Fibroblast of lung (primary cell): Measurements from ENCODE around the gene PSG4. TPM values are rescaled to one million over a fixed set of nuclear protein-coding genes. Genes with fewer than 3 reads are reported as not detected.
A peak's percentile ranks its signal among the peaks of the same experiment; 100 is the strongest.
"Not testable (repeated sequence)": the region's sequence is repeated elsewhere in the genome, so short reads cannot be mapped to it uniquely, and the experiment has no call there.

Source experiments
- DNase-seq, 2 donors: peaks; one replicate each; pipeline versions ENCODE4 v3.0.0 to v3.0.0-alpha.2; 2010; ENCODE audit warnings: low read depth in 2 of 2
- H2AFZ ChIP-seq: 2 replicates; pipeline ENCODE4 v1.5.1; 2012; ENCODE audit warnings: low read length, control low read depth, inconsistent platforms
- H3K27ac ChIP-seq: 2 replicates; pipeline ENCODE4 v1.5.1; 2011; ENCODE audit warnings: low read length, control low read depth; ENCODE audit not compliant: insufficient read depth
- H3K27me3 ChIP-seq: 2 replicates; pipeline ENCODE4 v1.5.1; 2011; ENCODE audit warnings: mild to moderate bottlenecking, low read length; ENCODE audit not compliant: control insufficient read depth, insufficient read depth
- H3K36me3 ChIP-seq: 2 replicates; pipeline ENCODE4 v1.5.1; 2011; ENCODE audit warnings: low read length; ENCODE audit not compliant: control insufficient read depth, insufficient read depth
- H3K4me1 ChIP-seq: 2 replicates; pipeline ENCODE4 v1.5.1; 2011; ENCODE audit warnings: low read length; ENCODE audit not compliant: control insufficient read depth, insufficient read depth; ENCODE audit errors: extremely low read depth
- H3K4me2 ChIP-seq: 2 replicates; pipeline ENCODE4 v1.5.1; 2011; ENCODE audit warnings: low read length, control low read depth; ENCODE audit not compliant: insufficient read depth; ENCODE audit errors: extremely low read depth
- H3K4me3 ChIP-seq, 4 experiments: fragments of 200-600 bp in 1 of 4; sonication (generic) in 1 of 4; replicated peaks in 1 of 4; 2 replicates each; pipeline ENCODE4 v1.5.1; 2011 to 2016; ENCODE audit warnings: low read length in 4 of 4, low read depth in 3 of 4, mild to moderate bottlenecking in 3 of 4, control low read depth in 2 of 4, inconsistent platforms in 1 of 4, mixed read lengths in 1 of 4; ENCODE audit not compliant: insufficient read depth in 1 of 4; ENCODE audit errors: control extremely low read depth in 1 of 4
- H3K79me2 ChIP-seq: 2 replicates; pipeline ENCODE4 v1.5.1; 2012; ENCODE audit warnings: mild to moderate bottlenecking, low read length, inconsistent platforms; ENCODE audit not compliant: control insufficient read depth, insufficient read depth
- H3K9ac ChIP-seq: 2 replicates; pipeline ENCODE4 v1.5.1; 2011; ENCODE audit warnings: mild to moderate bottlenecking, low read length, control low read depth; ENCODE audit not compliant: insufficient read depth
- H3K9me3 ChIP-seq: 2 replicates; pipeline ENCODE4 v1.5.1; 2012; ENCODE audit warnings: low read depth, low read length; ENCODE audit not compliant: control insufficient read depth, insufficient read depth
- H4K20me1 ChIP-seq: 2 replicates; pipeline ENCODE4 v1.5.1; 2011; ENCODE audit warnings: low read length; ENCODE audit not compliant: control insufficient read depth, insufficient read depth; ENCODE audit errors: extremely low read depth
- CTCF ChIP-seq, 2 donors: IDR thresholded peaks in 1 of 2; conservative IDR thresholded peaks in 1 of 2; 1 replicate in 1 of 2; 2 replicates in 1 of 2; pipeline ENCODE4 v1.5.1; 2011 to 2012; ENCODE audit warnings: low read length in 2 of 2, control low read depth in 1 of 2, inconsistent platforms in 1 of 2, low read depth in 1 of 2, mild to moderate bottlenecking in 1 of 2
- EZH2 ChIP-seq: IDR thresholded peaks from 2 replicates; pipeline ENCODE4 v1.5.1; 2012; ENCODE audit warnings: low read length, control low read depth, mild to moderate bottlenecking; ENCODE audit errors: missing control alignments
- polyA plus RNA-seq, 2 donors: library from polyadenylated mRNA; depleted of rRNA in 1 of 2; stranded (reverse) in 1 of 2; unstranded in 1 of 2; fragments of >200 nt; gene quantifications; 2 replicates each; pipeline ENCODE4 v1.2.1, GENCODE V29; 2011 to 2012; ENCODE audit warnings: missing spikeins in 1 of 2
- total RNA-seq: library from RNA; depleted of rRNA; stranded (reverse); fragments of >200 nt; gene quantifications from 2 replicates; pipeline ENCODE4 v1.2.1, GENCODE V29; 2014

PSG4 gene
- total and polyA plus RNA-seq, 2 donors (not counting 1 experiment from before 2014, with no cell fraction given): 0.17 to 387 TPM

- H4K20me1 ChIP-seq, H3K27ac ChIP-seq, H3K4me1 ChIP-seq, H2AFZ ChIP-seq, H3K36me3 ChIP-seq, DNase-seq, H3K4me2 ChIP-seq, H3K79me2 ChIP-seq, H3K4me3 ChIP-seq, H3K9me3 ChIP-seq, H3K9ac ChIP-seq, H3K27me3 ChIP-seq: not testable (repeated sequence)
These were observed 39.5 kb downstream of the PSG4 start for GRCh38 chr19:43165906-43166305.

GRCh38 chr19:43163135-43163534 lies 42.3 kb downstream of the PSG4 start:
- H4K20me1 ChIP-seq, H3K27ac ChIP-seq, DNase-seq, H3K4me2 ChIP-seq, H3K9ac ChIP-seq, H3K79me2 ChIP-seq, H2AFZ ChIP-seq, H3K27me3 ChIP-seq, H3K4me1 ChIP-seq, H3K9me3 ChIP-seq, H3K36me3 ChIP-seq, H3K4me3 ChIP-seq: not testable (repeated sequence)

GRCh38 chr19:43162261-43162660 lies 43.2 kb downstream of the PSG4 start:
- H3K79me2 ChIP-seq, H3K27ac ChIP-seq, H3K9ac ChIP-seq, H2AFZ ChIP-seq, H4K20me1 ChIP-seq, H3K4me2 ChIP-seq, H3K36me3 ChIP-seq, H3K27me3 ChIP-seq, DNase-seq, H3K4me1 ChIP-seq, H3K9me3 ChIP-seq, H3K4me3 ChIP-seq: not testable (repeated sequence)

- H3K27ac ChIP-seq: no peak overlapping the region
- peak in 1 of 2 donors; percentile 19 for DNase-seq
- TF ChIP-seq CTCF (conservative IDR thresholded peaks at IDR 0.05 in 1 of 2, IDR thresholded peaks at IDR 0.05 in 1 of 2; ENCODE audit: low read depth in 1 of 2, low read length in 2 of 2) (no peak), EZH2 (no peak)
- H3K27me3 ChIP-seq: no peaks in the 10 kb centered on the region
- H3K36me3 ChIP-seq: no peaks in the 10 kb centered on the region
- no peaks in the 10 kb centered on the region for H3K9me3 ChIP-seq
- H3K4me2 ChIP-seq: no peak overlapping the region
- no peaks in the 10 kb centered on the region for H3K4me1 ChIP-seq
- H4K20me1 ChIP-seq: no peaks in the 10 kb centered on the region
- no peaks in the 10 kb centered on the region for H3K79me2 ChIP-seq
- no peak overlapping the region for H3K4me3 ChIP-seq
- H3K9ac ChIP-seq: no peak overlapping the region
- no peak overlapping the region for H2AFZ ChIP-seq
These were observed 53.2 kb downstream of the PSG4 start for GRCh38 chr19:43152214-43152613.

GRCh38 chr19:43149788-43150187 lies 55.6 kb downstream of the PSG4 start:
- peak; percentile 67 to 68 for DNase-seq

More at GRCh38 chr19:43149788-43150187, 55.6 kb downstream of the PSG4 start:
- not testable (repeated sequence) for H4K20me1 ChIP-seq, H3K4me3 ChIP-seq, H3K4me1 ChIP-seq, H3K27ac ChIP-seq, H2AFZ ChIP-seq, H3K9ac ChIP-seq, H3K36me3 ChIP-seq, H3K27me3 ChIP-seq, H3K9me3 ChIP-seq, H3K4me2 ChIP-seq, H3K79me2 ChIP-seq
